HL-60/S4 treated with phorbol 12-myristate 13-acetate at 8.2 ng/mL for 4 days and 3 days (cell line): ENCODE data around the gene C5AR2.
"Not testable (repeated sequence)": the region's sequence is repeated elsewhere in the genome, so short reads cannot be mapped to it uniquely, and the experiment has no call there.

Experiments used
- in situ Hi-C: fragments of 300-500 bp; cut with MboI; formaldehyde crosslinking; loops from 2 replicates; pipeline ENCODE4 v1.15.0; 2022; ENCODE audit warnings: low sequenced_read_pairs

Gene C5AR2

DNA sequence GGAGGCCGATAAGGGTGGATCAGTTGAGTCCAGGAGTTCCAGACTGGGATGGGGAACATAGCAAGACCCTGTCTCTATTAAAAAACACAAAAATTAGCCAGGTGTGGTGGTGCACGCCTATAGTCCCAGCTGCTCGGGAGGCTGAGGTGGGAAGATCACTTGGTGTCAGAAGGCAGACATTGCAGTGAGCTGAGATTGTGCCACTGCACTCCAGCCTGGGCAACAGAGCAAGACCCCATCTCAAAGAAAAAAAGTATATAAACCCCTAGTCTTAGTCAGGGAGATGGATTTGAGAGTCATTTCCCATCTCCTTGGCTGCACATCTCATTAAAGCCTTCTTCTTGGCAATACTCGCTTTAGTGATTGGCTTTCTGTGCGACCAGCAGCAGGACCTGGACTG is 51.9 kb downstream of the C5AR2 start:
- in situ Hi-C loops = not testable (repeated sequence)

DNA sequence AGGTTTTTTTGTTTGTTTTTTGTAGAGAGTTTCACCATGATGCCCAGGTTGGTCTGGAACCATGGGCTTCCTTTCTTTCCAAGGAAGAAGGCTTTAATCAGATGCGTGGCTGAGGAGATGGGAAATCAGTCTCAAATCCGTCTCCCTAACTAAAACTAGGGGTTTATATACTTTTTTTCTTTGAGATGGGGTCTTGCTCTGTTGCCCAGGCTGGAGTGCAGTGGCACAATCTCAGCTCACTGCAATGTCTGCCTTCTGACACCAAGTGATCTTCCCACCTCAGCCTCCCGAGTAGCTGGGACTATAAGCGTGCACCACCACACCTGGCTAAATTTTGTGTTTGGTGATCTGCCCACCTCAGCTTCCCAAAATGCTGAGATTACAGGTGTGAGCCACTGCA is 52.6 kb downstream of the C5AR2 start:
- in situ Hi-C loops = not testable (repeated sequence)

DNA sequence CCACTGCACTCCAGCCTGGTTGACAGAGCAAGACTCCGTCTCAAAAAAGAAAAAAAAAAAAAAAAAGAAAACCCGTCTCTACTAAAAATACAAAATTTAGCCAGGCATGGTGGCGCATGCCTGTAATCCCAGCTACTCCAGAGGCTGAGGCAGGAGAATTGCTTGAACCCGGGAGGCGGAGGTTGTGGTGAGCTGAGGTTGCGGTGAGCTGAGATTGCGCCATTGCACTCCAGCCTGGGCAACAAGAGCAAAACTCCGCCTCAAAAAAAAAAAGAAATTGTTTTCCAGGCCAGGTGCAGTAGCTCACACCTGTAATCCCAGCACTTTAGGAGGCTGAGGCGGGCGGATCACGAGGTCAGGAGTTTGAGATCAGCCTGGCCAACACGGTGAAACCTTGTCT is 54.6 kb downstream of the C5AR2 start:
- in situ Hi-C loops = not testable (repeated sequence)

DNA sequence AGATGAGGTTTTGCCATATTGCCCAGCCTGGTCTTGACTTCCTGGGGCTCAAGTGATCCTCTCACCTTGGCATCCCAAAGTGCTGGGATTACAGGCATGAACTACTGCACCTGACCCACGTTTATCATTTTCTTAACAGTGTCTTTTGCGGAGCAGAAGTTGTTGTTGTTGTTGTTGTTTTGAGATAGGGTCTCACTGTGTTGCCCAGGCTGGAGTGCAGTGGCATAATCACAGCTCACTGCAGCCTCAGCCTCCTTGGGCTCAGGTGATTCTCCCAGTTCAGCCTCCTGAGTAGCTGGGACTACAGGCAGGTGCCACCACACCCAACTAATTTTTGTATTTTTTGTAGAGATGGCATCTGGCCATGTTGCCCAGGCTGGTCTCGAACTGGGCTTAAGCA is 55.6 kb downstream of the C5AR2 start:
- in situ Hi-C loops = not testable (repeated sequence)

DNA sequence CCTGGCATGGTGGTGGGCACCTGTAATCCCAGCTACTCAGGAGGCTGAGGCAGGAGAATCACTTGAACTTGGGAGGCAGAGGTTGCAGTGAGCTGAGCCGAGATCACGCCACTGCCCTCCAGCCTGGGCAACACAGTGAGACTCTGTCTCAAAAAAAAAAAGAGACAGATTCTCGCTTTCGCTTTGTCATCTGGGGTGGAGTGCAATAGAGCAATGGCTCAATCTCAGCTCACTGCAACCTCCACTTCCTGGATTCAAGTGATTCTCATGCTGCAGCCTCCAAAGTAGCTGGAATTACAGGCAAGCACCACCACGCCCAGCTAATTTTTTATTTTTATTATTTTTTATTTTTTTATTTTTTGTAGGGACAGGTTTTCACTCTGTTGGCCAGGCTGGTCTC is 56.7 kb downstream of the C5AR2 start:
- in situ Hi-C loops = not testable (repeated sequence)

DNA sequence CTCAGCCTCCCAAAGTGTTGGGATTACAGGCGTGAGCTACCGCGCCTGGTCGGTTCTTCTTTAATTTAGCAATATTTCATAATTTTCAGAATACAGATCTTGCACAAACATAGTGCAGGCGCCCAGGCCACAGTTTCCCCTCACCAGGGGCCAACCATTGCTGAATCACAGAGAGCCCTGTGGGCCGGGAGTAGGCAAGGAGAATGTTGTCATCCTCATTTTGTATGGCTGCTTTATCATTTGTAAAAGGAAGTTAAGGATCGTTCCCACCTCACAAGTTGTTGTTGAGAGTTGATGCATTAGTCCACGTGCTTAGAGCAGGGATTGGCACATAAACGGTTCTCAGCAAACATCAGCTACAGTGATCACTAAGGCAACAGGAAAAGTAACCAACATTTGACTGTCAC is 57.2 kb downstream of the C5AR2 start:
- in situ Hi-C loops = no loop called here

DNA sequence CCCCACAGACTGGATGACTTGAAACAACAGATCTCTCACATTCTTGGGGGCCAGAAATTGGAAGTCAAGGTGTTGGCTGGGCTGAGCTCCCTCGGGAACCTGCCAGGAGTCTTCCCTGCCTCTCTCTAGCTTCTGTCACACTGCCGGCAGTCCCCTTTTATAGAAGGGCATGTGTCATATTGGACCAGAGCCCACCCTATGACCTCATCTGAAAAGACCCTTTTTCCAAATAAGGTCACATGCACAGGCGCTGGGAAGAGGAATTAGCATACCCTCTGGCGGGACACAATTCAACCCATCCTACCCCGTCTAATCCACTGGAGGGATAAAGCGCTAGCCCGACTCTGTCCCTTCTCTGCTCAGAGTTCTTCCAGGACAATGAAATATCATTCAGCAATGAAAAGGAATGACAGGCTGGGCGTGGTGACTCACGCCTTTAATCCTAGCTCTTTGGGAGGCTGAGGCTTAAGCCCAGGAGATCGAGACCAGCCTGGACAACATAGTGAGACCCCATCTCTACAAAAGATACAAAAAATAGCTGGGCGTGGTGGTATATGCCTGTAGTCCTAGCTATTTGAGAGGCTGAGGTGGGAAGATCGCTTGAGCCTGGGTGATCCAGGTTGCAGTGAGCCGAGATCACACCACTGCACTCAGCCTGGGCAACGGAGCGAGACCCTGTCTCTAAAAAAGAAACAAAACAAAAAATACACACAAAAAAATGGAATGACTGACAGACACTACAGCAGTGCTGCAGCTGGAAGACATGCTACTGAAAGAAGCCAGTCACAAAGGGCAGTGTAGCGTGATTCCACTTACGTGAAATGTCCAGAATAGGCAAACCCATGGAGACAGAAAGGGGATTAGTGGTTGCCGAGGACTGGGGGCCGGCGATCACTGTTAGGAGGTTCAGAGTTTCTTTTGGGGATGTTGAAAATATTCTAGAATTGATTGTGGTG is 58.8 kb downstream of the C5AR2 start:
- in situ Hi-C loops = no loop called here

DNA sequence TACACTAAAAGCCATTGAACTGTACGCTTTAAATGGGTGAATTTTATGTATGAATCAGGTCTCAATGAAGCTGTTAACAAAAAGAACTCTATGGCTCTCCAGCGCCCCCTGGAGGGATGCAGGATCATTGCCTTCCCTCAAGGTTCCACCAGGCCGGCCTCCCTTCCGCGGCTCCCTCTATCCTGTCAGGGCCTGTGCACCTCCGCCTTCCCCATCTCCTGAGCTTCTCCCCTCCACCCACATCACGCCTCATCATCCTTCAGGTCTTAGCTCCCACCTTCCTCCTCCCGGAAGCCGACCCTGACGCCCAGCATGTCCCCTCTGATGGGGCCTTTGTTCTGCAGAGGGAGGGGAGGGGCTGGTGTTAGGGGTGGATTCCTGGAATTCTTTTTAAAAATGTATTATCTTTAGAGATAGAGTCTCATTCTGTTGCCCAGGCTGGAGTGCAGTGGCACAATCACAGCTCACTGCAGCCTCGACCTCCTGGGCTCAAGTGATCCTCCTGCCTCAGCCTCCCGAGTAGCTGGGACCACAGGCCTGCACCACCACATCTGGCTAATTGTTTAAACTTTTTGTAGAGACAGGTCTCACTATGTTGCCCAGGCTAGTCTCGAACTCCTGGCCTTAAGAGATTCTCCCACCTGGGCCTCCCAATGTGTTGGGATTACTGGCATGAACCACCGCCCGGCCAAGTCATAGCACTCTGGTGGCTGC is 59.7 kb downstream of the C5AR2 start:
- in situ Hi-C loops = no loop called here
